ENCODE measurements around the gene LRRK1. TPM values are rescaled to one million over a fixed set of nuclear protein-coding genes. Genes with fewer than 3 reads are reported as not detected.

Gene LRRK1
- total RNA-seq, 4 donors from 2014 or later = 14.1 to 31.5 (median 16.8) TPM

GRCh38 chr15:100926258-100926657 lies 7.1 kb downstream of the LRRK1 start:
- WGBS, 2 donors = 90 to 95% methylated on average over 11 of the region's 11 CpGs
- peaks cover 0 to 8% (median 0%) of the 10 kb centered on the region in 3 donors for H3K36me3 ChIP-seq
- no peak overlapping the region for H3K27ac ChIP-seq
- no peak for TF ChIP-seq EP300 (IDR thresholded peaks at IDR 0.05)
- no peak for TF ChIP-seq CTCF (IDR thresholded peaks at IDR 0.05)
- TF ChIP-seq POLR2A (IDR thresholded peaks at IDR 0.05) = no peak
- H3K4me3 ChIP-seq = no peak overlapping the region
- H3K4me1 ChIP-seq = peaks cover 0 to 10% (median 4%) of the 10 kb centered on the region in 4 donors
- no peaks in the 10 kb centered on the region for H3K9me3 ChIP-seq
- no peaks in the 10 kb centered on the region for H3K27me3 ChIP-seq
- no peak for DNase-seq (ENCODE audit: low spot score in 2 of 2)

DNA sequence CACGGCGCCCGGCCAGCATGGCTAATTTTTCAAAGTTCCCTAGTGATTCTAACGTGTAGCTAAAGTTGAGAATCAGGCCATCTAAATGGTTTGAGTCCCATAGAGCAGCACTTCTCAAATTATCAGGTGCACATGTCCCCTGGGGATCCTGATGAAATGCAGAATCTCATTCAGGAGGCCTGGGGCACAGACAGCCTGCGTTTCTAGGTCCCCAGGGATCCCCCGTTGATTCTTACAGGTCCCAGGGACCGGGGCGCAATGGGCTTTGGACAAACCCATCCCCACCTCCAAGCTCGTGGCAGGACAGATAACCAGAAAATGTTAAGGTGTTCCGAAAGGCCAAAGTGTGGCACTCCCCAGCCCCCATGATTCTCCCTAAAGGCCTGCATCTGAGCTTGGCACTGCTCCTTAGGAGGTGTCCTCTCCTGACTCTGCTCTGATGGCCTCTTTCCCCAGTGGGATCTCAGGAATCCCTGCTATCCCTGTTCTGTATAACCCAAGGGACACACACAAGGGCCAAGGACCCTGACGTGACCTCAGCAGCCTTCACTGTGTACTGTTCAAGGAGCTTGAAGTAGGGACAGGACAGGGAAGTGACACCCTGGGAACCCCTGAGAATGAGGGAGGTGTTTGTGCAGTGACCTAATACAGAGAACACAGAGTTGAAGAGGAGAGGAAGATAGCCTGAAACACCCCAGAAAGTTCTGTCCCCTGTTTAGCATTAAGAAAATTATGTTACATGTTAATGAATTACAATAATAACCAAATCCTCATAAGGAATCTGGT lies 8.0 kb downstream of the LRRK1 start:
- Histone ChIP-seq H3K4me1 (peaks cover 0 to 4% (median 0%) of the 10 kb centered on the region in 4 donors), H3K27me3 (no peaks in the 10 kb centered on the region), H3K27ac (no peak overlapping the region), H3K9me3 (no peaks in the 10 kb centered on the region), H3K36me3 (peaks cover 0 to 8% (median 0%) of the 10 kb centered on the region in 3 donors), H3K4me3 (no peak overlapping the region)
- 90% methylated on average over 11 of the region's 11 CpGs for WGBS, 2 donors
- TF ChIP-seq POLR2A (IDR thresholded peaks at IDR 0.05) = no peak
- no peak for TF ChIP-seq EP300 (IDR thresholded peaks at IDR 0.05)
- no peak for TF ChIP-seq CTCF (IDR thresholded peaks at IDR 0.05)
- DNase-seq (ENCODE audit: low spot score in 2 of 2) = no peak

DNA sequence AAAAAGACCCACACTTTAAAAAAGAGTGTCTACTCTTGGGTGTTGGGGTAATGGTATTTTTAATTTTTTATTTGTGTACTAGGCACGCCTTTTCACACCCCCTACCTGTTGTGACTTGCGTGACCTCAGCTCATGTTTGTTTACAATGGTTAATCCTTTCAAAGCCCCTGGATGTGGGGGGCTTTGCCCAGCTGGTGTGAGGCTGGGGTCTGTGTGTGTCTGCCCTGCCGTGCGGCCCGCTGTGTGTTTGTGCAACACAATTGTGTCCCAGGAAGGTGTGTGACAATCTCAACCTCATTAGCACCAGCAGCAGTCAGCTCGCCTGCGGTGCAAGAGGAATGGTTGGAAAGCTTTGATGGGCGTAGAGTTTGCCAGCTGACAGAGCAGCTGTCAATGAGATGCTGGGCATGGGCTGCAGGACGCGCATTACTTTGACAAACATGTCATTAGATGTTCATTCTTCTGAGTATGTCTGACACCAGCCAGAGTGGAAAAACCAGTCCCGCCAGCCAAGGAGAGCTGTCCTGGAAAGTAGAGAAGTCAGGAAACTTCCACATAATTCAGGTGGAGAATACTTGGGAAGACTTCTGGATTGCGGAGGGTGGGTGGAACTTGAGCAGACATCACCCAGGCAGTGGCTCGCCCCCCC lies 9.6 kb downstream of the LRRK1 start:
- H3K27me3 ChIP-seq = no peaks in the 10 kb centered on the region
- no peaks in the 10 kb centered on the region for H3K4me1 ChIP-seq
- peaks cover 0 to 8% (median 0%) of the 10 kb centered on the region in 3 donors for H3K36me3 ChIP-seq
- TF ChIP-seq POLR2A (IDR thresholded peaks at IDR 0.05) (no peak), CTCF (IDR thresholded peaks at IDR 0.05) (no peak), EP300 (IDR thresholded peaks at IDR 0.05) (no peak)
- DNase-seq (ENCODE audit: low spot score in 2 of 2) = no peak
- 85 to 93% methylated on average over 13 of the region's 13 CpGs for WGBS, 2 donors
- no peaks in the 10 kb centered on the region for H3K9me3 ChIP-seq
- H3K4me3 ChIP-seq = no peak overlapping the region
- no peak overlapping the region for H3K27ac ChIP-seq

- no peak for TF ChIP-seq EP300 (IDR thresholded peaks at IDR 0.05)
- TF ChIP-seq CTCF (IDR thresholded peaks at IDR 0.05) = no peak
- no peak for TF ChIP-seq POLR2A (IDR thresholded peaks at IDR 0.05)
- H3K9me3 ChIP-seq = no peaks in the 10 kb centered on the region
- 49 to 51% methylated on average over 6 of the region's 6 CpGs for WGBS, 2 donors
- no peaks in the 10 kb centered on the region for H3K4me1 ChIP-seq
- H3K27ac ChIP-seq = no peak overlapping the region
- H3K4me3 ChIP-seq = no peak overlapping the region
- peaks cover 0 to 8% (median 0%) of the 10 kb centered on the region in 3 donors for H3K36me3 ChIP-seq
- no peak for DNase-seq (ENCODE audit: low spot score in 2 of 2)
- no peaks in the 10 kb centered on the region for H3K27me3 ChIP-seq
Measured at GRCh38 chr15:100929641-100930042, 10.5 kb downstream of the LRRK1 start.

- Histone ChIP-seq H3K36me3 (peaks cover 0 to 8% (median 0%) of the 10 kb centered on the region in 3 donors), H3K27me3 (no peaks in the 10 kb centered on the region), H3K27ac (no peak overlapping the region), H3K4me3 (no peak overlapping the region), H3K4me1 (no peaks in the 10 kb centered on the region), H3K9me3 (no peaks in the 10 kb centered on the region)
- TF ChIP-seq CTCF (IDR thresholded peaks at IDR 0.05) (no peak), POLR2A (IDR thresholded peaks at IDR 0.05) (no peak), EP300 (IDR thresholded peaks at IDR 0.05) (no peak)
- DNase-seq (ENCODE audit: low spot score in 2 of 2) = no peak
- 88 to 91% methylated on average over 4 of the region's 4 CpGs for WGBS, 2 donors
Measured at GRCh38 chr15:100930306-100930848, 11.2 kb downstream of the LRRK1 start.
